SK-N-SH treated with all-trans-retinoic acid at 6 μM for 48 hours (cell line): ENCODE results near the gene NAA10.

ENCODE experiments used
- ATAC-seq: fragments of 200-7000 bp; cut with Tn5 transposase; 3 replicates; pipeline ENCODE4 v1.9.1; 2020; ENCODE audit warnings: mild to moderate bottlenecking, moderate library complexity
- ARNTL ChIP-seq: fragments of 450-650 bp; formaldehyde crosslinking; IDR thresholded peaks from 2 replicates; pipeline ENCODE4 v1.5.0; 2020; ENCODE audit warnings: low read depth, mild to moderate bottlenecking, moderate library complexity, borderline replicate concordance
- BACH2 ChIP-seq: fragments of 250-450 bp; sonication (Bioruptor Pico); IDR thresholded peaks from 2 replicates; pipeline ENCODE4 v1.9.0; 2021; ENCODE audit warnings: mild to moderate bottlenecking, borderline replicate concordance
- CSDC2 ChIP-seq: fragments of 250-450 bp; sonication (Bioruptor Pico); IDR thresholded peaks from 2 replicates; pipeline ENCODE4 v1.5.0; 2020; ENCODE audit warnings: mild to moderate bottlenecking, moderate library complexity
- CSRNP3 ChIP-seq: fragments of 250-450 bp; sonication (Bioruptor Pico); IDR thresholded peaks from 2 replicates; pipeline ENCODE4 v1.5.1; 2021; ENCODE audit warnings: mild to moderate bottlenecking, moderate library complexity
- ESRRG ChIP-seq: fragments of 250-450 bp; sonication (Bioruptor Pico); IDR thresholded peaks from 2 replicates; pipeline ENCODE4 v1.6.1; 2021; ENCODE audit warnings: mild to moderate bottlenecking
- GLIS3 ChIP-seq: fragments of 250-450 bp; sonication (Bioruptor Pico); IDR thresholded peaks from 2 replicates; pipeline ENCODE4 v1.5.0; 2020; ENCODE audit warnings: mild to moderate bottlenecking, moderate library complexity
- OSR1 ChIP-seq: fragments of 250-450 bp; sonication (Bioruptor Pico); IDR thresholded peaks from 2 replicates; pipeline ENCODE4 v1.8.0; 2022; ENCODE audit warnings: moderate library complexity, mild to moderate bottlenecking, inconsistent platforms
- PATZ1 ChIP-seq: fragments of 250-450 bp; sonication (Bioruptor Pico); IDR thresholded peaks from 2 replicates; pipeline ENCODE4 v1.8.0; 2020; ENCODE audit warnings: mild to moderate bottlenecking, moderate library complexity, borderline replicate concordance
- PPARA ChIP-seq: fragments of 250-450 bp; sonication (Bioruptor Pico); IDR thresholded peaks from 2 replicates; pipeline ENCODE4 v1.5.0; 2020; ENCODE audit warnings: mild to moderate bottlenecking, borderline replicate concordance
- RARB ChIP-seq: fragments of 250-450 bp; sonication (Bioruptor Pico); IDR thresholded peaks from 2 replicates; pipeline ENCODE4 v1.8.0; 2021; ENCODE audit warnings: mild to moderate bottlenecking, moderate library complexity
- SNAI2 ChIP-seq: fragments of 250-450 bp; sonication (Bioruptor Pico); IDR thresholded peaks from 2 replicates; pipeline ENCODE4 v1.5.0; 2020; ENCODE audit warnings: mild to moderate bottlenecking, moderate library complexity
- ZC3H10 ChIP-seq: fragments of 250-450 bp; sonication (Bioruptor Pico); IDR thresholded peaks from 2 replicates; pipeline ENCODE4 v1.5.1; 2021; ENCODE audit warnings: mild to moderate bottlenecking, moderate library complexity
- ZFP3 ChIP-seq: fragments of 250-450 bp; sonication (Bioruptor Pico); IDR thresholded peaks from 2 replicates; pipeline ENCODE4 v1.5.0; 2020; ENCODE audit warnings: mild to moderate bottlenecking, moderate library complexity
- ZFP30 ChIP-seq: fragments of 450-650 bp; formaldehyde crosslinking; IDR thresholded peaks from 2 replicates; pipeline ENCODE4 v1.5.0; 2022; ENCODE audit warnings: mild to moderate bottlenecking, moderate library complexity
- ZNF565 ChIP-seq: fragments of 450-650 bp; formaldehyde crosslinking; conservative IDR thresholded peaks from 2 replicates; pipeline ENCODE4 v1.5.0; 2020; ENCODE audit warnings: low read depth, mild to moderate bottlenecking, moderate library complexity
- TF ChIP-seq, protein P1 (sequence below): fragments of 250-450 bp; sonication (Bioruptor Pico); IDR thresholded peaks from 2 replicates; pipeline ENCODE4 v1.8.0; 2021; ENCODE audit warnings: low read depth, mild to moderate bottlenecking, moderate library complexity, borderline replicate concordance
- TF ChIP-seq, protein P2 (sequence below): fragments of 250-450 bp; sonication (Bioruptor Pico); IDR thresholded peaks from 2 replicates; pipeline ENCODE4 v1.5.0; 2020; ENCODE audit warnings: mild to moderate bottlenecking, moderate library complexity

The NAA10 gene

GRCh38 chrX:153972368-153973126 is 37.7 kb upstream of the NAA10 start, which contains the start of gene TMEM187:
Gene TMEM187 (plus strand): TSS chrX:153972754. CDS start chrX:153982063, 9,309 bp downstream.
- peak; percentile 37 for ATAC-seq
- TF ChIP-seq CSDC2 (CRISPR knock-in tag) (no peak), BACH2 (no peak), RARB (no peak), ESRRG (CRISPR knock-in tag) (no peak), ARNTL (CRISPR knock-in tag) (no peak), CSRNP3 (CRISPR knock-in tag) (no peak), PPARA (CRISPR knock-in tag) (no peak), GLIS3 (CRISPR knock-in tag) (no peak), ZFP3 (CRISPR knock-in tag) (no peak), SNAI2 (CRISPR knock-in tag) (no peak), ZFP30 (CRISPR knock-in tag) (no peak), PATZ1 (CRISPR knock-in tag) (no peak), ZC3H10 (CRISPR knock-in tag) (no peak), ZNF565 (CRISPR knock-in tag) (no peak), OSR1 (CRISPR knock-in tag) (no peak)
- TF ChIP-seq, protein P1, sequence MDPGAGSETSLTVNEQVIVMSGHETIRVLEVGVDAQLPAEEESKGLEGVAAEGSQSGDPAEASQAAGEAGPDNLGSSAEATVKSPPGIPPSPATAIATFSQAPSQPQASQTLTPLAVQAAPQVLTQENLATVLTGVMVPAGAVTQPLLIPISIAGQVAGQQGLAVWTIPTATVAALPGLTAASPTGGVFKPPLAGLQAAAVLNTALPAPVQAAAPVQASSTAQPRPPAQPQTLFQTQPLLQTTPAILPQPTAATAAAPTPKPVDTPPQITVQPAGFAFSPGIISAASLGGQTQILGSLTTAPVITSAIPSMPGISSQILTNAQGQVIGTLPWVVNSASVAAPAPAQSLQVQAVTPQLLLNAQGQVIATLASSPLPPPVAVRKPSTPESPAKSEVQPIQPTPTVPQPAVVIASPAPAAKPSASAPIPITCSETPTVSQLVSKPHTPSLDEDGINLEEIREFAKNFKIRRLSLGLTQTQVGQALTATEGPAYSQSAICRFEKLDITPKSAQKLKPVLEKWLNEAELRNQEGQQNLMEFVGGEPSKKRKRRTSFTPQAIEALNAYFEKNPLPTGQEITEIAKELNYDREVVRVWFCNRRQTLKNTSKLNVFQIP, result no peak
- TF ChIP-seq, protein P2, sequence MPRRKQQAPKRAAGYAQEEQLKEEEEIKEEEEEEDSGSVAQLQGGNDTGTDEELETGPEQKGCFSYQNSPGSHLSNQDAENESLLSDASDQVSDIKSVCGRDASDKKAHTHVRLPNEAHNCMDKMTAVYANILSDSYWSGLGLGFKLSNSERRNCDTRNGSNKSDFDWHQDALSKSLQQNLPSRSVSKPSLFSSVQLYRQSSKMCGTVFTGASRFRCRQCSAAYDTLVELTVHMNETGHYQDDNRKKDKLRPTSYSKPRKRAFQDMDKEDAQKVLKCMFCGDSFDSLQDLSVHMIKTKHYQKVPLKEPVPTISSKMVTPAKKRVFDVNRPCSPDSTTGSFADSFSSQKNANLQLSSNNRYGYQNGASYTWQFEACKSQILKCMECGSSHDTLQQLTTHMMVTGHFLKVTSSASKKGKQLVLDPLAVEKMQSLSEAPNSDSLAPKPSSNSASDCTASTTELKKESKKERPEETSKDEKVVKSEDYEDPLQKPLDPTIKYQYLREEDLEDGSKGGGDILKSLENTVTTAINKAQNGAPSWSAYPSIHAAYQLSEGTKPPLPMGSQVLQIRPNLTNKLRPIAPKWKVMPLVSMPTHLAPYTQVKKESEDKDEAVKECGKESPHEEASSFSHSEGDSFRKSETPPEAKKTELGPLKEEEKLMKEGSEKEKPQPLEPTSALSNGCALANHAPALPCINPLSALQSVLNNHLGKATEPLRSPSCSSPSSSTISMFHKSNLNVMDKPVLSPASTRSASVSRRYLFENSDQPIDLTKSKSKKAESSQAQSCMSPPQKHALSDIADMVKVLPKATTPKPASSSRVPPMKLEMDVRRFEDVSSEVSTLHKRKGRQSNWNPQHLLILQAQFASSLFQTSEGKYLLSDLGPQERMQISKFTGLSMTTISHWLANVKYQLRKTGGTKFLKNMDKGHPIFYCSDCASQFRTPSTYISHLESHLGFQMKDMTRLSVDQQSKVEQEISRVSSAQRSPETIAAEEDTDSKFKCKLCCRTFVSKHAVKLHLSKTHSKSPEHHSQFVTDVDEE (CRISPR knock-in tag), result no peak

- ATAC-seq, result peak; percentile 67
- 0 out of 2 replicates have a peak, but pooled peaks have one; percentile 54 for TF ChIP-seq ZFP3 (CRISPR knock-in tag)
- TF ChIP-seq, protein P2 (CRISPR knock-in tag), result 0 out of 2 replicates have a peak, but pooled peaks have one; percentile 47
- 0 out of 2 replicates have a peak, but pooled peaks have one; percentile 57 for TF ChIP-seq SNAI2 (CRISPR knock-in tag)
- TF ChIP-seq GLIS3 (CRISPR knock-in tag), result no peak
- peak; percentile 28; the same call in 1 of the 2 replicates for TF ChIP-seq ZFP30 (CRISPR knock-in tag)
Measured at GRCh38 chrX:153971450-153972367, 36.9 kb upstream of the NAA10 start, which contains the start of gene HCFC1. Gene HCFC1 (minus strand): TSS chrX:153971818. CDS start chrX:153970840, 978 bp downstream.
